Activated CD8-positive, alpha-beta memory T cell treated with anti-CD3 and anti-CD28 coated beads, Interleukin-2, amount 50 U/mL, for 1 hour (primary cell): Measurements from ENCODE around the gene TIAM2.
"Not testable (repeated sequence)": the region's sequence is repeated elsewhere in the genome, so short reads cannot be mapped to it uniquely, and the experiment has no call there.

Source experiments
- DNase-seq: peaks from one replicate; pipeline ENCODE4 v3.0.0-alpha.2; 2020; ENCODE audit errors: extremely low read depth

TIAM2 gene

DNA sequence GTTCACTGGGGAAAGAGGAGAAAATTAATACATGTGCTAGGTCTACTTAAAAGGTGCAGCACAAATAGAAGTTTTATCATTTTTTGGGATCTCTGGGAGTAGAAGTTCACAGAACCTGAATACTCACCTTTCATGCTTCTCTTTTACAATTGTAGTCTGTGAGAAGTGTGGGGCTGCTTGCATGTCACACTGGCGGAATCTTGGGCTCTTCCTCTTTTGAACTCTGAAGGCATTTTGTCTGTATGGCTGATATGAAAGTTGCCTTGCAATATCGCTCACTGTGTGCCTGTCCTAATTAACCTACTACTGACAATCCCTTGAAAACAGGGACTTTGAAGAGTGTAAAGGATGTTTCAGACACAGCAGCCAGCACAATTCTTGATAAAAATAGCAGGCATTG is 202.8 kb downstream of the TIAM2 start:
- no peak for DNase-seq

DNA sequence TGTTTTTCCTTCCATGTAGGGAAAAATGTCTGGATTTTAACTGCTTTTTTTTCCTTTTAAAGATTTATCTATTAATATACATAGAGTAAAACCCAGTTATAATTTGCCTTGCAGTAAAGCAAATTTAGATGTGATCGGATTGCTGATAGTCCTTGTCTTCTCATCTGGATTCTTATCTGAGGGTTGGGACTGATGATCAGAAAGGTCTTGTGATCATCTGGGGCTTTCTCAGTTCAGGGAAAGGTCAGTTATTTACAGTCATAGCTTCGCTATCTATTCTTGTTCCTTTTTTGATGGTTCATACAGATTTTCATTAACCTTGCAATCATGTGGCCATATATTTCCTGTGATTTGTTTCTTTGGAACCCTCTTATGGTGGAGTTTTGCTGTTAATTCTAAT is 204.9 kb downstream of the TIAM2 start:
- no peak for DNase-seq

DNA sequence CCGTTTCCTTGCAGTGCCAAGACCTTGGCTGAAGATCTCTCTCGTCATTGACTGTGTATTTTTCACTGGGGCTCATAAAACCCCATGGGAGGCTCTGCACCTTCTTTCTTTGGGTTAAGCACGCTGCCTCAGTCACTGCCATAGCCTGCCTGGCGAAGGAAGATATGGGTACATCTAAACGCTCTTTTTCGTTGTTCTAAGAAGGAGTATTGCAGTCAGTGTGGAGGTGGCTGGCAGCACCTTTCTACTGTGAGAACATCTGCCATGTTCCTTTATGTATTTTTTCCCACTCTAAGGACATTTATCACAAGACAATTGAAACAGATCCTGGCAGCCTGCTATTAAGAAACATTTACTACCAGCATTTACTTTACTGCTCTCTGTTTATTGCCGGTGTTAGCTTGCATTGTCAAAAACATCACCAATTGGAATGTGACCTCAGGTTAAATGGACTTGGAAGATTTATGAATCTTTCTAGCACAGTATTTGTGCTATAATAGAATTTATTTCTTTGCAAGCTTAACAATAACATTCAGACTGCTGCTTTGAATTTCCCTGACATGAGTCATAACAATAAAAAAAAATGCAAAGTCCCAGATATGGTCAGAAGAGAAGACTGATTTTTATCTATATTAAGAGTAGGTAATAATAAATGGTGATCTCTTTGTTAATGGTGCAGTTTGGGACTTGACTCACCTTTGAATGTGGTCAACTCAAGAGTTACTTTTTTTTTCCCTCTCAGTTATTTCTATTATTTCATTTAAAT is 206.5 kb downstream of the TIAM2 start:
- no peak for DNase-seq

DNA sequence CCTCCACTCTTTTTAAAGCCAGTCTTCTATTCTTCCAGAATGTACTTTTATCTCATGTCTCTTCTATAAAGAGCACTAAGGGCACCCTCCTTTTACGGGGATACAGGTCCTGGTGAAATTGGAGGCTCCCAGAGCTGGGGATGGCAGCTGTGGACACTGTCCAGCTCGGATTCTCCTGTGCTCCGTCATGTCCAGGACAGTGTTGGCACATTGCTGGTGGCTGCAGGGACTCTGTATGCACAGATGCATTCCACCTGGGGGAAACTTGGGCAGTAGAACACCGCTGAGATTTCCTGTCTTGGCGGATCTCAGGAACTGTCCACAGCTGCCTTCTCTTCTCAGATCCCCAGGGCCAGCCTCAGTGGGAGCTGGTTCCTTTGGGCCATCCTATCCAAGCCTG is 212.1 kb downstream of the TIAM2 start:
- DNase-seq = no peak

DNA sequence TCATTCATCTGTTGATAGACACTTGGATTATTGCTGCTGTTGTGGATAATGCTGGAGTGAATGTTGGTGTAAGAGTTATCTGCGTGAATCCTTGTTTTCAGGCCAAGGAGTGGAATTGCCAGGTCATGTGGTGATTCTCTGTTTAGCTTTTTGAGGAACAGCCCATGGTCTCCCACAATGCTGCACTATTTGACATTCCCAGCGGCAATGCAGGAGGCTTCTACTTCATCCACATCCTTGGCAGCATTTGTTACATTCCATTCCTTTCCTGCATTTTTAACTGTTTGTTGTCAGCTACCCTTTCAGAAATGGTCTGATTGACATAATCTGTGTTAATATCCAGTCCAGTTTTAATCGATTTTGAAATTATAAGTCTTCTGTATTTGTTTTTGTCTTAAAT is 217.0 kb downstream of the TIAM2 start:
- DNase-seq = no peak

DNA sequence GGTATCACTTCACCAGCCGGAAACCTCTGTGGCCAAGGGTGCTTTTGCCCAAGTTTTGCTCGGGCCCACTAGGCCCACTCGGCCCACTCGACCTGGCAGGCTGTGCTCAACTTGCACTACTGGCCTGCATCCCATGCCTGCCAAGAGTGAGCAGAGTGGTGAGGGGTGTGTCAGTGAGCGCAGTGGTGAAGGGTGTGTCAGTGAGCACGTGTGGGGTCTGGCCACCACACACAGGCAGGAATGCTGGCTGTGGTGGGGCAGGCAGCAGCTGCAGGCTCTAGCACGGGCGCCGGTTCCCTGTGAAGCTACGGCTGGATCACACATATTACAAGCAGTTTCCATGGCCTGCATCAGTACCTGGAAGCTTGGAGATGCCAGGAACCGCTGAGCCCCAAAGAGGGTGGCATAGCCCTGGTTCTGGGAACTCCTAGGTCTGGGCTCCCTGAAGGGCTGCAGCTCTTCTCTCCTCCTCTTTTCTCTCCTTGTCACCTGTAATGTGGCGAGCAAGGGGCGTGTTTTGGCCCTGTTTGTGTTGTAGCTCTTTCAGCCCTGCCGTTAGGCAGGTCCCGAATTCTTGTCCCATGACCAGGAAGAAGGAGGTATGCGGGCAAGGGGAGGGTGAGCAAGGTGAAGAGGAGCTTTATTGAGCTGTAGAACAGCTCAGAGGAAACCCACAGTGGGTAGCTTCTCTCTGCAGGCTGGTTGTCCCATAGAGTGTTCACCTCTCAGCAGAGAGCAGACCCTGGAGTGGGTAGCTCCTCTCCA is 217.7 kb downstream of the TIAM2 start:
- DNase-seq = no peak

DNA sequence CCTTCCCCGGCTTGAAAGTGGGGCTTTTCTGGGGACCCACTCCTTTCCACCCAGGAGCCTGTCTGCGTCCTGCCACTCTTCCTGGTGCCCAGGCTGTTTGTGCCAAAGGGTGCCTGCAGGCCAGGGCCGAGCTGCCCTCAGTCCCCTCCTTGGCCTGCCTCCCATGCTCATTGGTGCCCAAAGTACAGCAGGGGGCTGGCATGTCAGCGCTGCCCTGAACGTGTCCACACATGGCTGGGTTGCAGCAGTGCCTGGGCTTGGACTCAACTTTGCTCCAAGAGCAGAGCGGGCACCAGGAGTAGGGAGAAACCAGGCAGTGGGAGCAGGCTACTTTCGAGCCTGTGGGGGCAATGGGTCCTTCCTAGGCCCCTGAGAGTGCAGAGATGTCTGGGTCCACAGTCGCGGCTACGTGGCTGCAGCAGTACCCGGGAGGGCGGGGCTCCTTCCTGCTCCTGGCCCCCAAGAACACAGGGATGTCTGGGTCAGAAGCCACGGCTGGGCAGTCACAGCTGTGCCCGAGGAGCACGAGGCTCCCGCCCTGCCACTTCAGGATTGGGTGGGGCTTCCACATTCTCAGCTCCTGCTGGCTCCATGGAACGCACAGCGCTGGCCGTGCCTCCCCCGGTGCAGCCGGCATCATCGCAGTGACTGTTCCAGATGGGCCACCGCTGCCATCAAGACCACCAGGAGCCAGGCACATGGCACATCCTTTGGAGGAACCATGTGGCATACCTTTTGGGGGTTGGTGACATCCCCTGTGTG is 218.7 kb downstream of the TIAM2 start:
- no peak for DNase-seq

DNA sequence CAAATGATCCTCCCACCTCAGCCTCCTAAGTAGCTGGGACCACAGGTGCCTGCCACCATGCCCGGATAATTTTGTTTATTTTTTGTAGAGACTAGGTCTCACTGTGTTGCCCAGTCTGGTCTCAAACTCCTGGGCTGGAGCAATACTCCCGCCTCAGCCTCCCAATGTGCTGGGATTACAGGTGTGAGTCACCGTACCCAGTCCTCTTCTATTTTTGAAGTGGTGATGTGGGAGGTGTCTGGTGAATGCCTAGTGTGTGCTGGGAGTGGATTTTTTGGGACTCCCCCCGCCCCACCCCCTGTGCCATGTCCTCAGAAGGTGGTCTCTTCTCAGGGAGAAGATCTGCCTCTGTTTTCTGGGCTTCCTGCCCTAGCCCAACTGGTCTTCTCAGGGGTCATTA is 220.8 kb downstream of the TIAM2 start:
- DNase-seq = no peak

DNA sequence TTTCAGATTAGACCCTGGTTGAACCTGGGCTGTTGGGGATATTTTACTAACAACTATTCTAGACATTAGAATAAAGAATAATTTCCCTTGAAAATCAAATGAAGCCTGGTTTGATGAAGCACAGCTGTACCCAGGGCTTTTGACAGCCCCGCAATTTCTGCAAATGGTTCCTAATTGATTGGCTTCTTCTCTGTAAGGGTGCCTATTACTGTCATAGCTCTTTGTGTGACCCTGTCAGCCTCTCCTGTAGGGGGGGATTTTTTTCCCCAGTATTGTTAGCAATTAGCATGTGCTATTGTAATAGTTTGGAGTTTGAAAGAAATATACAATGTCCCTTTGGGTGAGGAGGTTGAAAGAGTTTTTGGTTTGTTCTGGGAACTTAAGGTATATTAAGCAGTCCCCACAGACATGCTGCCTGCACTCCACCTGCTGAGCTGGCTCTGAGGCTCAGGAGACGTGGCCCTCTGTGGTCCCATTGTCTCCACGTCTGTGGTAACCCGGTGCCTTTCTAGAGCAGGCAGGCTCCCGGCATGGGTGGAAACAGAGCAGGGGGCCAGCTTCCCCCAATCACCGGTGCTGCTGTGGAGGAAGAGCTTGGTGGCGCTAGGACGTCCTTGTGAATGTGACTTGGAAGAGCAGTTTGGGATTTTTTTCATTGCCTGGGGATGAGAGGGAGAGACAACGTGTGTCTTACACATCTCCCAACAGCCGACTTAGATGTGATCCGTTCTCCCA is 221.4 kb downstream of the TIAM2 start:
- no peak for DNase-seq

DNA sequence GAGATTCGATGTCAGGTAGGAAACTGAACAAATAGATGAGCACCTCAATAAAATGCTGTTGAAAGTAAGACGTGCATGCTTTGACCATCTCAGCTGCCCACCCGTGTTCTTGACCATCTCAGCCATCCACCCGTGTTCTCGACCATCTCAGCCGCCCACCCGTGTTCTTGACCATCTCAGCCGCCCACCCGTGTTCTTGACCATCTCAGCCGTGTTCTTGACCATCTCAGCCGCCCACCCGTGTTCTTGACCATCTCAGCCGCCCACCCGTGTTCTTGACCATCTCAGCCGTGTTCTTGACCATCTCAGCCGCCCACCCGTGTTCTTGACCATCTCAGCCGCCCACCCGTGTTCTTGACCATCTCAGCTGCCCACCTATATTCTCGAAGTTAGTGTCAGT is 223.6 kb downstream of the TIAM2 start:
- not testable (repeated sequence) for DNase-seq

DNA sequence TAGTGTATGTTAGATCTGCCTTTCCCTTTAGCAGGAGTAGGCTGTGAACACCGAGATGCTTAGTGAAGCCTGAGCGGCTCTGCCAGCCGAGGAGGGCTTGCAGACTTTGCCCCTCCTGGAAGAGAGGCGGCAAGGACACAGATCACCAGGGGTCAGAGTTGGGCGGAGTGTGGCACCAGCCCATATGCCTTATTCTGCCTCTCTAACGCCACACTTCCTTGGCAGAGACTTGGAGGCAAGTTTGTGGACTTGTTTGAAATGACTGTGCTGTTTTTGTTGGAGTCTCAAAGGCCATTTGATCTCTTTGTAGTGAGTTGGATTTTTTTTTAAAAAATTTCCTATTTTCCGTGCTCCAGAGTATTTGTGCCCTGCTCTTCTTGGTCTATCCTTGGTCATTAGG is 224.2 kb downstream of the TIAM2 start:
- no peak for DNase-seq

DNA sequence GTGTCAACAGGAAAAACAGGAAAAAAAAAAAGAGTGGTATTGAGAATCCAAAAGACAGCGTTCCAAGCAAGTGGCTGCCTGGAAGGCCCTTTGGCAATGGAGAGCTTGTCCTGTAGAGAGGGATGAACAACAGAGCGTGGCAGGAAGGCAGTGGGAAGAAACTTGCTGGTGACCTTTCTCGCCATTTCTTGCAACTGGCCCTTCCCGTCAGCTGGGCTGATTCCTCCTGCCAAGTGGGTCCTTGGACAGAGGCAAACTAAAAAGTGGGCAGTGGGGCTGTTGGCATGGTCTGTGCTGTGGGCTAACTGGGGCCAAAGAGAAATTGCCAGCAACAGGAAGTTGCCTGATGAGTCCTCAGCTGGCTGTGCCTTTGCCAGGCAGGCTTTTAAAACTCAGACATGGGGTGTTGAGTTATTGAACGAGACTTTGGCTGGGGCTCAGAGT is 224.8 kb downstream of the TIAM2 start:
- no peak for DNase-seq

DNA sequence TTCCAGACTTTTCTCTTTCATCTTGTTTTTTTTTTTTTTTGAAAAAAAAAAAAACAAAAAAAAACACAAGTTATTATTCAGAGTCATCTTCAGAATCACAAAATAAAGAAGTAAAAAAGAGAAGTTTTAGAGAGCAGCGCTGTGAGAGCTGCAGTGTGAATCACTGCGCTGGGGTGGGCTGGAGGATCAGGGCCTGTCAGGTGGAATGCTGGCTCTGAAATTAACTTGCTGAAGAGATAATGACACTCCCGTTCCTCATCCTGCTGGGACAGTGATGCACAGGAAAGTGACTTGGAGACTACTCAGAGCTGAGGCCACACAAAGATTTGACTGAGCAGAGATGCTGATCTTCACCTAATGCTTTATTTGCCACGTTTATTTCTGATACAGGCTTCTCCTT is 226.0 kb downstream of the TIAM2 start:
- DNase-seq = no peak

DNA sequence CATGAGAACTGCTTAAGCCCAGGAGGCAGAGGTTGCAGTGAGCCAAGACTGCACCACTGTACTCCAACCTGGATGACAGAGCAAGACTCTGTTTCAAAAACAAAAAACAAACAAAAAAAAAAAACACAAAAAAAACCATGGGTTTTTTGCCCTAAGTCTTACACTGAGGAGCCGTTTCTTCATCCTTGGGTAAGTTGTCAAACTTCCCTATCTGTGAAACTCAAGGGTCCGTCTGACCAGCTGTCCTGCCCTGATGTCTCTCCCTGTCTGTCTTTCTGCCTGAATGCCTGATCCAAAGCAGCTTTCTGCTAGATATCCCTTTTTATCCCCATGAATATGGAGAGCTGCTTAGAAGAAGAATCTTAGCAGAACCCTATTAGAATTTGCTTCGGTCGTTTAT is 227.4 kb downstream of the TIAM2 start:
- DNase-seq = no peak

DNA sequence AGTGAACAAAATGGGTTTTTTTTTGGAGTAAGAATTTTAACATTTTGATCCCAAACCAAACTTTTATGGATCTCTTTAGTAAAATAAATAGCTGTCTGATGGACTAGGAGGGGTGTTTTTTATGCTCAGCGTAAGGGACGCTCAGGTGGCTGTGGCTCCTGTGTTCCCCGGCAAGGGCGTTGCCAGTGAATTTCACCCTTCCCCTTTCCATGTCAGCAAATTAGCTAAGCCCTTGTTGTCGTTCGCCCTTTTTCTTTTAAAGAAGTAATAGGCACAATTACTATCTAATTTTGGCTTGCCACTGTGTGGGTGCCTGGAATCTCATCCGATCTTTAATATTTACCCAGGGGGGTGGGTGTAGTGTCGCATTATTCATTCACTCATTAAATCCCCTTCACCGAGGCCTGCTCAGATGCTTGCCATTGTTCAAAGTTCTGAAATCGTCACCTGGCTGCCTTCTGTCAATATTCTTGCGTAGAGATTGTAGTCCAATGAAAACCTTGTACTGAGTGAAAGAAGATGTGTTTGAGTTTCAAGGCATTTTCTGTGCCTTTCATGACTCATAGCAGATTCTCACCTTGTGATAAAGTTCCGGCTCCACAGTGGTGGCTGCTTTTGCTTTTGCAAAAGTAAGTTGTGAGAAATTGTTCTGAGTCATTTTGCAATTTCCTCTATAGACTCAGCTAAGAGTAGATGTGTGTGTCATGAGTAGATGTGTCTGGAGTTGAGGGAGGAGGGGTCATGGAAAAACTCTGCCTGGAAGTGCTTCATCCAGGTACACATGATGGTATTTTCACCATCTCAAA is 228.7 kb downstream of the TIAM2 start:
- no peak for DNase-seq

DNA sequence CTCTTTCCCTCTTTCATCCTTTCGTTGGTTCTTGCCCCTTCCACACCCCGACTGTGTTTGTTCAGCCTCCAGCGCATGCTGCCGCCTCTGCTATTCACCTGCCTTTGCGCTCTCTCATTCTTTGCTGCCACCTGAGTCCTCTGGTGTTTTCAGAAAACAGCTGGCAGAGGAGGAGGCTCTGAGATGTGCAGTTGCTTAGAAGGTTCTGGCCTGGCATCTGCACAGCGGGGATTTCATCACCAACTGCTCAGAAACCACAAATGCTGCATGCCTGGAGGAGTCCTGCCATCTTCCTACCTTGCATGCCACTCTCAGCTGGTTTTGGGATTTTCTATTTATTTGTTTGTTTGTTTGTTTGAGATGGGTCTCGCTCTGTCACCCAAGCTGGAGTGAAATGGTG is 229.5 kb downstream of the TIAM2 start:
- no peak for DNase-seq

DNA sequence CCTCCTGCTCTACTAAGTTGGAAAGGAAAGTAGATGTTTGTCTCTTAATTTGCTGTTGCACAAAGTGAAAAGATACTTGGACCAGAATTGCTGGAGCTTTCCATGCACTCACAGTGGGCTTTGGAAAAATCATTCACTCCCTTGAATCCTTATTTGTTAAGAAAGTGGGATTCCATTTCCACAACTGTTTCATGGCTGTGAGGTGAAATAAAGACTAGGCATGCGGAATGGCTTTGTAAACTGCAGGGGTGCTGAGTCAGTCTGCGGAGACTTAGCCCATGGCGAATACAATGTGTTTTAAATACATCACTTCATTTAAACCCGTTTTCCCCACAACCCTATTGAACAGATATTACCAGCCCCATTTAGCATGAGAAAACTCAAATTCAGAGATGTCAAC is 231.9 kb downstream of the TIAM2 start:
- no peak for DNase-seq

DNA sequence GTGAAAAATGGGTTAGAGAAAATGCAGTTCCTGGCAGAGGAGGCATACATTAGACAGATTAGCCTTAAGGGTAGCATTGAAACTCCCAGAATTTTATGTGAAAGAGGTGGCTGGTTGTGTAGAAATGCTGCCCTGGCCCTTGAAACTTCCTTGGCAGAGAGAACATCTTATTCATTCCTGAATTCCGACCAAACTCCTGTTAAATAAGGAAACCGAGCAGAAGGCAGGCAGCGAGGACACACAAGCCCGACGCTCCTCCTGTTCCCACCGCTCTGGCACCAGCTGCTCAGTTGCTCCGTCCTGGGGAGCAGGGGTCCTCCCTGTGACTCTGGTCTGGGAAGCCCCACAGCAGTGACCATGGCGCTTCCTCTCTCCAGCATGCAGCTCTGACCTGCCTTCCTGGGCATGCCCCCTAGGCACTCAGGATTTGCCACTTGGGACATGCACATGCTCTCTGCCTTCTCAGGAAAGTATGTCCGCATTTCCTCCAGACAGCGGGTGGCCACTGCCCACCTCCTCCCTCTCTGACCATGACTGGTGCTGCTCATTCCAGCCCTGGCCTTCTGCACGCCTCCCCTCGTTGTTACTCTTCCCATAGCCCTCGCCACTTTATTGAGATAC is 233.5 kb downstream of the TIAM2 start:
- DNase-seq = no peak

DNA sequence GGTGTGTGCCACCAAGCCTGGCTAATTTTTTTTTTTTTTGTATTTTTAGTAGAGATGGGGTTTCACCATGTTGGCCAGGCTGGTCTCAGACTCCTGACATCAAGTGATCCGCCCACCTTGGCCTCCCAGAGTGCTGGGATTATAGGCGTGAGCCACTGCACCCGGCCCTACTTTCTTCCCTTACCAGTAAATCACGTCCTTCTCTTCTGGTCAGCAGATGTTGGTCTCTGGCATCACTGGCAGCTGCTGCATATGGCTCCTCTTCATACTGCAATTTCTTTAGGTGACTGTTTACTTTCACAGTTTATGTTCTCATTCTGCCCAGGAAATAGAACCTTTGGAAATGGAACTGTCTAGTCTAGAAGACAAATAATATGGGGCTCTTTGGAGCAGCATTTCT is 235.9 kb downstream of the TIAM2 start:
- not testable (repeated sequence) for DNase-seq

DNA sequence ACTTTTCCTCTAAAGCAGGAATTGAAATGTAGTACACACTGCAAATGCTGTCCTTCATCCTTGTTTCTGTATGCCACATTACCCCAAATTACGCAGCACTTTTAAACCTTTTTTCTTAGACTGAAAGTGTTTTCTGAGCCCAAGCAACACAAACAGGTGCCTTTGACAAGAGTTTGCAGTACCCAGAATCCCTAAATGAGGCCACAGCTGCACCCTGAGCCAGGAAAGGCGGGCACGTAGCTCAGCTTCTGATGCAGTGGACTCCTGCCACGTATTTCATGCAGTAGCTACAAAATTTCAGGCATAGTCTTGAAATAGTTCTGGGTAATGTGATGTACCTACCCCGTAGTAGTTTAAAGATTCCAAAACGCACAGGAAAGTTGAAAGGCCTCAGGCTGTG is 237.7 kb downstream of the TIAM2 start:
- no peak for DNase-seq

DNA sequence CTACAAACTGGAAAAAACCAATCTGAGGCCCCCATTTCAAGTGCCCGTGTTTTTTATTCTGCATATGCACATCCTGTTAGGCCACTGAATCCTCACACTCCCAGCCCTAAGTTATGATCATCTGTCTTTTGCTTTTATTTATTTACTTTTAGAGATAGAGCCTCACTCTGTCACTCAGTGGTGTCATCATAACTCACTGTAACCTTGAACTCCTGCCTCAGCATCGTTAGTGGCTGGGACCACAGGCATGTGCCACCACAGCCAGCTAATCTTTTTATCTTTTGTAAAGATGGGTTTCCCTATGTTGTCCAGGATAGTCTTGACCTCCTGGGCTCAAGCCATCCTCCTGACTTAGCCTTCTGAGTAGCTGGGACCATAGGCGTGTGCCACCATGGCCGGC is 239.1 kb downstream of the TIAM2 start:
- DNase-seq = no peak
